IPS-20b (cell line): ENCODE data around the gene ELK4.

Experiments used
- H3K27ac ChIP-seq: one replicate; pipeline ENCODE4 v1.5.1; 2013; ENCODE audit warnings: low read length
- H3K27me3 ChIP-seq: 2 replicates; pipeline ENCODE4 v1.6.1; 2013; ENCODE audit warnings: mild to moderate bottlenecking, low read length, inconsistent platforms; ENCODE audit not compliant: insufficient read depth
- H3K36me3 ChIP-seq: 2 replicates; pipeline ENCODE4 v1.6.1; 2013; ENCODE audit warnings: low read depth, mild to moderate bottlenecking, inconsistent platforms, low read length, moderate library complexity; ENCODE audit not compliant: insufficient read depth
- H3K4me1 ChIP-seq: 2 replicates; pipeline ENCODE4 v1.6.1; 2013; ENCODE audit warnings: mild to moderate bottlenecking, control low read depth, inconsistent platforms, low read length, moderate library complexity; ENCODE audit not compliant: insufficient read depth
- H3K4me3 ChIP-seq: 2 replicates; pipeline ENCODE4 v1.5.1; 2013; ENCODE audit warnings: mild to moderate bottlenecking, low read length, inconsistent platforms
- H3K9ac ChIP-seq: 2 replicates; pipeline ENCODE4 v1.6.1; 2013; ENCODE audit warnings: low read depth, mild to moderate bottlenecking, inconsistent platforms, low read length, moderate library complexity
- H3K9me3 ChIP-seq: 2 replicates; pipeline ENCODE4 v1.6.1; 2013; ENCODE audit warnings: mild to moderate bottlenecking, low read depth, low read length, inconsistent platforms; ENCODE audit not compliant: insufficient read depth

The ELK4 gene

DNA sequence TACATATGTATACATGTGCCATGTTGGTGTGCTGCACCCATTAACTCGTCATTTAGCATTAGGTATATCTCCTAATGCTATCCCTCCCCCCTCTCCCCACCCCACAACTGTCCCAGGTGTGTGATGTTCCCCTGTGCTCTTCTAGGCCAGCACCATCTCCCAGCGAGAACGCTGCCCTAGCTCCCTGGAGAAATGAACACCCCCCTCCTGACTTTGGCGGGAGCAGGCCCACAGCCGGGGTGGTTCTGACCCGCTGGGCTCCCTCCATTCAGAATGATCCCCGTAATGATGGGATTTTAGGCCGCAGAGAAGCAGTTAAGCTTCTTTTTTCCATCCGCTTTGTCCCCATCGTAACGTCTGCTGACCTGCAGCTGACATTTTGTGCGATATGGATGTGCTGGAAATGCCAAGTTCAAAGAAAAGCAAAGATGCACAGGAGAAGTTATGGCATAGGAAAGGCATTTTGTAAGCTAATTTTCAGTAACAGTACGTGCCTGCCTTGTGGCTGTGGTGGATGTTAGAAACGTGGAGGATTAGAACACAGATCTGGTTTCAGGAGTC, 39.3 kb downstream of the ELK4 start:
- no peaks in the 10 kb centered on the region for H3K27me3 ChIP-seq
- no peaks in the 10 kb centered on the region for H3K36me3 ChIP-seq
- no peaks in the 10 kb centered on the region for H3K9me3 ChIP-seq
- no peak overlapping the region for H3K27ac ChIP-seq
- no peaks in the 10 kb centered on the region; the same call in 1 of the 2 replicates for H3K4me1 ChIP-seq
- H3K9ac ChIP-seq = no peak overlapping the region
- peak overlapping the region; percentile 71; the same call in 1 of the 2 replicates for H3K4me3 ChIP-seq

GRCh38 chr1:205591522-205592351, 40.1 kb downstream of the ELK4 start:
- Histone ChIP-seq H3K27me3 (no peaks in the 10 kb centered on the region), H3K27ac (no peak overlapping the region), H3K9ac (peak overlapping the region; percentile 68; the same call in 1 of the 2 replicates), H3K9me3 (no peaks in the 10 kb centered on the region), H3K4me3 (peak overlapping the region; percentile 71), H3K36me3 (no peaks in the 10 kb centered on the region), H3K4me1 (no peaks in the 10 kb centered on the region; the same call in 1 of the 2 replicates)

- Histone ChIP-seq H3K4me3 (no peak overlapping the region), H3K36me3 (no peaks in the 10 kb centered on the region), H3K27me3 (no peaks in the 10 kb centered on the region), H3K9me3 (no peaks in the 10 kb centered on the region), H3K27ac (no peak overlapping the region), H3K4me1 (no peaks in the 10 kb centered on the region; the same call in 1 of the 2 replicates), H3K9ac (no peak overlapping the region)
These were observed 40.9 kb downstream of the ELK4 start for GRCh38 chr1:205590777-205591513.

- H3K27ac ChIP-seq = no peak overlapping the region
- H3K9ac ChIP-seq = no peak overlapping the region
- no peaks in the 10 kb centered on the region; the same call in 1 of the 2 replicates for H3K4me1 ChIP-seq
- no peaks in the 10 kb centered on the region for H3K9me3 ChIP-seq
- H3K4me3 ChIP-seq = no peak overlapping the region
- H3K36me3 ChIP-seq = no peaks in the 10 kb centered on the region
- H3K27me3 ChIP-seq = no peaks in the 10 kb centered on the region
These were observed 41.4 kb downstream of the ELK4 start for GRCh38 chr1:205590457-205590768.

DNA sequence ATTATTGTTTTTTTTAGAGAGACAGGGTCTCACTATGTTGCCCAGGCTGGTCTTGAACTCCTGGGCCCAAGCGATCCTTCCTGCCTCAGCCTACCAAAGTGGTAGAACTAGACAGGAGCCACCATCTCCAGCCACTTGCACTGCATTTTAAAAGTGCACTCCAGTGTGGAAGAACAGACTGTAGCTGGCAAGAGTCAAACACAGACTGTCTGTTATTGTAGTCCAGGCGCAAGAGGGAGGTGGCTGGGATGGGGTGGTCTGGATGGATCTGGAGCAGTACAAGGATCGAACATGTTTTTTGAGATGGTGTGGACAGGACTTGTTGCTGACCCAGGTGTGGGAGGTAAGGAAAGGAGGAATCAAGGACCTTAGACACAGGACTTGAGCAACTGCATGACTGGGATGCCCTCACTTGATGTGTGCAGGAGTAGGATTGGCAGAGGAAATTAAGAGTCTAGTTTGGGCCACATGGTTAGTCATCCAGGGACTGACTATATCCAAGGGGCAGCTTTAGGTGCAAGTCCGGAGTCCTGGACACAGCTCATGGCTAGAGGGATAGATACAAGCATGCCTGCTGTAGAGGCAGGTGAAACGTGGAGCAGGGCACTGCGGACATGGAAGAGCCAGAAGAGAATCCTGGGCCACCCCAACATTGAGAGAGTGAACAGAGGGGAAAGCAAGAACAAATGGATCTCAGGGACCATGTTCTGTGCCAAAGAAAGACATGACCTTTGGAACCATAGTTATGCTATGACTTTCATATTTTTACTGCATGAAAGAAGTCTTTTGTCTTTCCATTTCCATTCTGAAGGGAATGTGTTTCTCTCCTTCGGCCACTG, 42.0 kb downstream of the ELK4 start:
- Histone ChIP-seq H3K9ac (no peak overlapping the region), H3K4me3 (no peak overlapping the region), H3K9me3 (no peaks in the 10 kb centered on the region), H3K4me1 (no peaks in the 10 kb centered on the region; the same call in 1 of the 2 replicates), H3K36me3 (no peaks in the 10 kb centered on the region), H3K27me3 (no peaks in the 10 kb centered on the region), H3K27ac (no peak overlapping the region)

DNA sequence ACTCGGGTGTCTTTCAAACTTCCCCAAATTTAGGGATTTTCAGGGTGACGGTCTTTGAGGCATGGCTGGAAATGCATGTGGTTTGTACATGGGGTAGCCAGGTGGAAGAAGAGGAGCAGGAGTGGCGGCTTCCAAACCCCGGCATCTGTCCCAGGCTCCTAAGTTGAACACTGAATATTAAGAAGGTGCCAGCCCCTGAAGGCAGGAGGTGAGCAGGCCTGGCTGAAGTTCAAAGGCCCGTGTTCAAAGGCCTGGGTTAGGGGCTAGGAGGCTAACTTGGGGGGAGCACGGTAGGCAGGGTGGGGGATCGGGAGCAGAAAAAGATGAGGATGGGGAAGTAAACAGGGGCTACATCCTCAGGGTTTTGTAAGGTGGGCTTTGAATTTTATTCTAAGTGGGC, 42.8 kb downstream of the ELK4 start:
- Histone ChIP-seq H3K9ac (no peak overlapping the region), H3K36me3 (no peaks in the 10 kb centered on the region), H3K27ac (no peak overlapping the region), H3K27me3 (no peaks in the 10 kb centered on the region), H3K4me1 (no peaks in the 10 kb centered on the region; the same call in 1 of the 2 replicates), H3K4me3 (no peak overlapping the region), H3K9me3 (no peaks in the 10 kb centered on the region)

DNA sequence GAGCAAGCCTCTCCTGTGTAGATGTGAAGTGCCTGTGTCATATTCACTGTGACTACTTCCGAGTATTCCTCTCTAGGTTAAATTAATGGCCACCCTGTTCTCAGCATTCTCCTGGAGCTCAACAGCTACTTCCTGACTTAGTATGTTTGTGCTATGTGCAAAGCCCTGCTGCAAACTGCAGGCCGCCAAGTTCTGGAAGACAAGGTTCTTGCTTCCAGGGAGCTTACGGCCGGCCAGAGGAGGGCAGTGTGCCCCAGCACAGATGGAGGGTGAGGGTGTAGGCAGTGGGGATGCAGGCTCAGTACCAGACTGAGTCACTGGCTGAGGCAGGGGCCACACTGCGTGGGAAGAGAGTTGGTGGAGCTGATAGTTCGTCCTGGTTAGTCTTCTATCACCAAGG, 43.2 kb downstream of the ELK4 start:
- H3K4me3 ChIP-seq = no peak overlapping the region
- no peaks in the 10 kb centered on the region for H3K9me3 ChIP-seq
- H3K27me3 ChIP-seq = peaks cover under 1% of the 10 kb centered on the region; the same call in 1 of the 2 replicates
- no peaks in the 10 kb centered on the region for H3K36me3 ChIP-seq
- H3K27ac ChIP-seq = no peak overlapping the region
- H3K4me1 ChIP-seq = no peaks in the 10 kb centered on the region; the same call in 1 of the 2 replicates
- no peak overlapping the region for H3K9ac ChIP-seq

- no peak overlapping the region for H3K4me3 ChIP-seq
- no peaks in the 10 kb centered on the region; the same call in 1 of the 2 replicates for H3K4me1 ChIP-seq
- H3K9ac ChIP-seq = no peak overlapping the region
- no peaks in the 10 kb centered on the region for H3K36me3 ChIP-seq
- H3K9me3 ChIP-seq = no peaks in the 10 kb centered on the region
- H3K27ac ChIP-seq = no peak overlapping the region
- H3K27me3 ChIP-seq = peaks cover 5% of the 10 kb centered on the region; the same call in 1 of the 2 replicates
These were observed 44.2 kb downstream of the ELK4 start for GRCh38 chr1:205587581-205587980.

GRCh38 chr1:205585835-205586785, 45.7 kb downstream of the ELK4 start:
- Histone ChIP-seq H3K4me3 (no peak overlapping the region), H3K27me3 (peaks cover 5% of the 10 kb centered on the region; the same call in 1 of the 2 replicates), H3K4me1 (no peaks in the 10 kb centered on the region), H3K9me3 (no peaks in the 10 kb centered on the region), H3K9ac (no peak overlapping the region), H3K36me3 (no peaks in the 10 kb centered on the region), H3K27ac (no peak overlapping the region)

- Histone ChIP-seq H3K9ac (no peak overlapping the region), H3K27ac (no peak overlapping the region), H3K27me3 (peaks cover 5% of the 10 kb centered on the region; the same call in 1 of the 2 replicates), H3K9me3 (no peaks in the 10 kb centered on the region), H3K4me1 (no peaks in the 10 kb centered on the region), H3K4me3 (no peak overlapping the region), H3K36me3 (no peaks in the 10 kb centered on the region)
These were observed 46.5 kb downstream of the ELK4 start for GRCh38 chr1:205585169-205585834.
